DMS53 treated with DMSO at 0.1 percent for 48 hours (cell line): ENCODE results near the gene C11orf24.

Experiments
- DNase-seq: peaks from one replicate; lab custom pipeline; 2025; ENCODE audit not compliant: unreplicated experiment; lab: John Stamatoyannopoulos, UW

C11orf24 gene

GRCh38 chr11:68211546-68211945 is 60.2 kb downstream of the C11orf24 start:
- DNase-seq: no peak
